ENCODE data around the gene SLC51B.

DNA sequence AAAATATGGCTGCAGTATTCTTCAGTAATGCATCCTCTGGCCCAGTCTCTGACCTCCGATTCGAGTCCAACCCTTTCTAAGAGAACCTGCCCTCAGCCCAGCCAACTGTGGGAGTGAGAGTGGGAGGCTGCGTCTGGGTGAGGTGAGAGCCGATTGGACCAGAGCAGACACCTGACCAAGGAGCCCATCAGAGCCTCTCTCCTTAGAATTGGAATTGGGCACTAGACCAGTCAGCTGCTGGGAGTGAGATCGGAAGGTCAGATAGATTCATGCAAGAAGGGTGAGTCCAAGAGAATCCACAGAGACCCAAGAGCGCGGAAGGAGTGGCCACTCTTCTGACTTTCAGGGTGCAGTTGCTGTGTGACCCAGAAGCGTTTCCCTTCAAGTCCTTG lies 12.4 kb downstream of the SLC51B start:
- TF ChIP-seq, protein P1, sequence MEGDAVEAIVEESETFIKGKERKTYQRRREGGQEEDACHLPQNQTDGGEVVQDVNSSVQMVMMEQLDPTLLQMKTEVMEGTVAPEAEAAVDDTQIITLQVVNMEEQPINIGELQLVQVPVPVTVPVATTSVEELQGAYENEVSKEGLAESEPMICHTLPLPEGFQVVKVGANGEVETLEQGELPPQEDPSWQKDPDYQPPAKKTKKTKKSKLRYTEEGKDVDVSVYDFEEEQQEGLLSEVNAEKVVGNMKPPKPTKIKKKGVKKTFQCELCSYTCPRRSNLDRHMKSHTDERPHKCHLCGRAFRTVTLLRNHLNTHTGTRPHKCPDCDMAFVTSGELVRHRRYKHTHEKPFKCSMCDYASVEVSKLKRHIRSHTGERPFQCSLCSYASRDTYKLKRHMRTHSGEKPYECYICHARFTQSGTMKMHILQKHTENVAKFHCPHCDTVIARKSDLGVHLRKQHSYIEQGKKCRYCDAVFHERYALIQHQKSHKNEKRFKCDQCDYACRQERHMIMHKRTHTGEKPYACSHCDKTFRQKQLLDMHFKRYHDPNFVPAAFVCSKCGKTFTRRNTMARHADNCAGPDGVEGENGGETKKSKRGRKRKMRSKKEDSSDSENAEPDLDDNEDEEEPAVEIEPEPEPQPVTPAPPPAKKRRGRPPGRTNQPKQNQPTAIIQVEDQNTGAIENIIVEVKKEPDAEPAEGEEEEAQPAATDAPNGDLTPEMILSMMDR (IDR thresholded peaks at IDR 0.05 in 8 of 11, conservative IDR thresholded peaks at IDR 0.05 in 3 of 11): no peak
- no peak for TF ChIP-seq POLR2AphosphoS5 (IDR thresholded peaks at IDR 0.05)

Data from spleen (tissue), 7 donors.